ENCODE data around the gene KDM4F.
A peak's percentile ranks its signal among the peaks of the same experiment; 100 is the strongest.

Gene KDM4F

DNA sequence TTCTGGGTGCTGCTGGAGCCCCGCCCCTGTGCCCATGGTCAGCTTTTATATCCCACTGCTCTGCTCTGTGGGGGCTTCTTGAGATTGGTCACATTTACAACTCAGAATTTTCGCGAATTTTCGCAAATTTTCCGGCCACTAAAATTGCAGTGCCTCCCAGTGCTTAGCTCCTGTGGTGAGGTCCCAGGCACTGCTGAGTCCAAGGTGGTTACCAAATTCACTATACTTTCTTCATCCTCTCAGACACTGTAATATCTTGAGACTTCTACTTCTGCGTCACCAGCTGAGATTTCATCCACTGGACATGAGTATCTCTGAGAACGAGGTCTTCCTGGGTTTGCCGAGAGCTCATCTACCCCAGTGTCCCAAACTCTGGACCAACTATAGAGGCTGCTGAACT lies 8.7 kb downstream of the KDM4F start:
- no peaks in the 10 kb centered on the region for H3K4me1 Mint-ChIP-seq
- H3K9me3 Mint-ChIP-seq = peaks cover under 1% of the 10 kb centered on the region
- no peak overlapping the region for H3K4me3 Mint-ChIP-seq
- peaks cover 10% of the 10 kb centered on the region for H3K27me3 Mint-ChIP-seq (ENCODE audit: low read depth)
- H3K36me3 Mint-ChIP-seq (ENCODE audit: low read depth) = no peaks in the 10 kb centered on the region
- H3K27ac Mint-ChIP-seq = no peak overlapping the region
- TF ChIP-seq, protein P1, sequence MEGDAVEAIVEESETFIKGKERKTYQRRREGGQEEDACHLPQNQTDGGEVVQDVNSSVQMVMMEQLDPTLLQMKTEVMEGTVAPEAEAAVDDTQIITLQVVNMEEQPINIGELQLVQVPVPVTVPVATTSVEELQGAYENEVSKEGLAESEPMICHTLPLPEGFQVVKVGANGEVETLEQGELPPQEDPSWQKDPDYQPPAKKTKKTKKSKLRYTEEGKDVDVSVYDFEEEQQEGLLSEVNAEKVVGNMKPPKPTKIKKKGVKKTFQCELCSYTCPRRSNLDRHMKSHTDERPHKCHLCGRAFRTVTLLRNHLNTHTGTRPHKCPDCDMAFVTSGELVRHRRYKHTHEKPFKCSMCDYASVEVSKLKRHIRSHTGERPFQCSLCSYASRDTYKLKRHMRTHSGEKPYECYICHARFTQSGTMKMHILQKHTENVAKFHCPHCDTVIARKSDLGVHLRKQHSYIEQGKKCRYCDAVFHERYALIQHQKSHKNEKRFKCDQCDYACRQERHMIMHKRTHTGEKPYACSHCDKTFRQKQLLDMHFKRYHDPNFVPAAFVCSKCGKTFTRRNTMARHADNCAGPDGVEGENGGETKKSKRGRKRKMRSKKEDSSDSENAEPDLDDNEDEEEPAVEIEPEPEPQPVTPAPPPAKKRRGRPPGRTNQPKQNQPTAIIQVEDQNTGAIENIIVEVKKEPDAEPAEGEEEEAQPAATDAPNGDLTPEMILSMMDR (IDR thresholded peaks at IDR 0.05; ENCODE audit: unreplicated experiment in 3 of 3) = no peak

- no peaks in the 10 kb centered on the region for H3K9me3 Mint-ChIP-seq
- peaks cover 9% of the 10 kb centered on the region for H3K27me3 Mint-ChIP-seq (ENCODE audit: low read depth)
- no peak overlapping the region for H3K4me3 Mint-ChIP-seq
- no peak overlapping the region for H3K27ac Mint-ChIP-seq
- no peaks in the 10 kb centered on the region for H3K4me1 Mint-ChIP-seq
- H3K36me3 Mint-ChIP-seq (ENCODE audit: low read depth) = no peaks in the 10 kb centered on the region
- TF ChIP-seq, protein P1 (IDR thresholded peaks at IDR 0.05; ENCODE audit: unreplicated experiment in 3 of 3) = no peak
Measured at GRCh38 chr11:95058621-95059020, 9.4 kb downstream of the KDM4F start.

- Mint-ChIP-seq H3K4me1 (no peaks in the 10 kb centered on the region), H3K27me3 (ENCODE audit: low read depth) (peaks cover 7% of the 10 kb centered on the region), H3K36me3 (ENCODE audit: low read depth) (no peaks in the 10 kb centered on the region), H3K9me3 (no peaks in the 10 kb centered on the region), H3K27ac (no peak overlapping the region), H3K4me3 (no peak overlapping the region)
- TF ChIP-seq, protein P1 (IDR thresholded peaks at IDR 0.05; ENCODE audit: unreplicated experiment in 3 of 3) = no peak
Measured at GRCh38 chr11:95059046-95059445, 9.8 kb downstream of the KDM4F start.

GRCh38 chr11:95065336-95065735 lies 16.1 kb downstream of the KDM4F start:
- Mint-ChIP-seq H3K36me3 (ENCODE audit: low read depth) (peaks cover 5% of the 10 kb centered on the region), H3K4me1 (peaks cover 21% of the 10 kb centered on the region), H3K4me3 (peak overlapping the region; percentile 38 to 71 (median 60)), H3K27me3 (ENCODE audit: low read depth) (no peaks in the 10 kb centered on the region), H3K9me3 (no peaks in the 10 kb centered on the region), H3K27ac (no peak overlapping the region)
- TF ChIP-seq, protein P1 (IDR thresholded peaks at IDR 0.05; ENCODE audit: unreplicated experiment in 3 of 3) = no peak

GRCh38 chr11:95066716-95067038 lies 17.5 kb downstream of the KDM4F start, which contains the start of gene SRSF8:
Gene SRSF8, plus strand, starts transcription at chr11:95066919. Its CDS starts 308 bp downstream, at chr11:95067227.
- TF ChIP-seq, protein P1 (IDR thresholded peaks at IDR 0.05; ENCODE audit: unreplicated experiment in 3 of 3) = no peak
- Mint-ChIP-seq H3K4me3 (peak within 1 kb of the TSS; percentile 95 to 99 (median 99)), H3K27me3 (ENCODE audit: low read depth) (no peaks in the 10 kb centered on the region), H3K9me3 (no peaks in the 10 kb centered on the region), H3K4me1 (peaks cover 27% of the 10 kb centered on the region), H3K27ac (peak within 1 kb of the TSS; percentile 99 to 100 (median 100)), H3K36me3 (ENCODE audit: low read depth) (peaks cover 11% of the 10 kb centered on the region)

DNA sequence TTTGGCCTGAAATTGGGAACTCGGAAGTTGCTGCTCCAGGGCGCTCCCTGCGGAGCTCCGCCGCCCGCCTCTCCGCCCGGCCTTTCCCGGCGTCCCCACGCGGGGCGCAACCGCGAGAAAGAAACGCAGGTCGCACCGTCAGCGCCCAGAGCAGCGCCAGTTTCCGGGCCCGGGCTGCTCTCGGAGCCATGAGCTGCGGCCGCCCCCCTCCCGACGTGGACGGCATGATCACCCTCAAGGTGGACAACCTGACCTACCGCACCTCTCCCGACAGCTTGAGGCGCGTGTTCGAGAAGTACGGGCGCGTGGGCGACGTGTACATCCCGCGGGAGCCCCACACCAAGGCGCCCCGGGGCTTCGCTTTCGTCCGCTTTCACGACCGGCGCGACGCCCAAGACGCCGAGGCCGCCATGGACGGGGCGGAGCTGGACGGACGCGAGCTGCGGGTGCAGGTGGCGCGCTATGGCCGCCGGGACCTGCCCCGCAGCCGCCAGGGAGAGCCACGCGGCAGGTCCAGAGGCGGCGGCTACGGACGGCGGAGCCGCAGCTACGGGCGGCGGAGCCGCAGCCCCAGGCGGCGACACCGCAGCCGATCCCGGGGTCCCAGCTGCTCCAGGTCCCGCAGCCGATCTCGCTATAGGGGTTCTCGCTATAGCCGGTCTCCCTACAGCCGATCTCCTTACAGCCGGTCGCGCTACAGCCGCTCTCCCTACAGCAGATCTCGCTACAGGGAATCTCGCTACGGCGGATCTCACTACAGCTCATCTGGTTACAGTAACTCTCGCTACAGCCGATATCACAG lies 18.0 kb downstream of the KDM4F start:
- Mint-ChIP-seq H3K9me3 (no peaks in the 10 kb centered on the region), H3K27me3 (ENCODE audit: low read depth) (no peaks in the 10 kb centered on the region), H3K4me1 (peaks cover 27% of the 10 kb centered on the region), H3K36me3 (ENCODE audit: low read depth) (peaks cover 11% of the 10 kb centered on the region), H3K27ac (peak overlapping the region; percentile 99 to 100 (median 100)), H3K4me3 (peak overlapping the region; percentile 95 to 99 (median 99))
- TF ChIP-seq, protein P1 (IDR thresholded peaks at IDR 0.05; ENCODE audit: unreplicated experiment in 3 of 3) = peak; percentile 59 to 64 (median 59)

All from nephron (organoid).